NCI-H1105 (cell line): ENCODE data around the gene SPATA18.

ENCODE experiments used
- DNase-seq: peaks from one replicate; lab custom pipeline; 2025; lab: John Stamatoyannopoulos, UW

The SPATA18 gene, protein sequence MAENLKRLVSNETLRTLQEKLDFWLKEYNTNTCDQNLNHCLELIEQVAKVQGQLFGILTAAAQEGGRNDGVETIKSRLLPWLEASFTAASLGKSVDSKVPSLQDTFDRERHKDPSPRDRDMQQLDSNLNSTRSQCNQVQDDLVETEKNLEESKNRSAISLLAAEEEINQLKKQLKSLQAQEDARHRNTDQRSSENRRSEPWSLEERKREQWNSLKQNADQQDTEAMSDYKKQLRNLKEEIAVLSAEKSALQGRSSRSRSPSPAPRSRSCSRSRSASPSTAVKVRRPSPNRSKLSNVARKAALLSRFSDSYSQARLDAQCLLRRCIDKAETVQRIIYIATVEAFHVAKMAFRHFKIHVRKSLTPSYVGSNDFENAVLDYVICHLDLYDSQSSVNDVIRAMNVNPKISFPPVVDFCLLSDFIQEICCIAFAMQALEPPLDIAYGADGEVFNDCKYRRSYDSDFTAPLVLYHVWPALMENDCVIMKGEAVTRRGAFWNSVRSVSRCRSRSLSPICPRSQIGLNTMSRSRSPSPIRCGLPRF

DNA sequence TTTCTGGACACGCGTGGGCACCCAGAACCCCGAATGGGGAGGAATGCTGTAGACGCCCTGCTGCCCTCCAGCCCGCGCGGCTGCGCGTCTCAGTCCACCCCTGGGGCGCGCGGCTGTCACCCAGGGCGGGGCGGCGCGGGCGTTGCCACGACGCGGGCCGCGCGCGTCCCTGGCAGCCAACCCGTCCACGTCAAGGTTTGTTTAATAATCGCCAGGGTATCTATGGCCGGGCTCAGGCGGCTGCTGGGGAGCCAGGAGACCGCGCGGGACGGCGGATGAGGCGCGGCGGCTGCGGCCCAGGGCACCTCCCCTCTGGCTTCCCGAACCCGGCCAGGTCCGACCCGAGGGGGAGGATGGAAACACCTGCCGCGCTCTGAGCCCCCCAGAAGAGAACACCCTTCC, at the start of gene SPATA18:
TSS of gene SPATA18 (plus strand) at position 92 of the 402 bp plus-strand sequence. CDS start 401 bp downstream, outside the sequence.
- DNase-seq, result no peak

DNA sequence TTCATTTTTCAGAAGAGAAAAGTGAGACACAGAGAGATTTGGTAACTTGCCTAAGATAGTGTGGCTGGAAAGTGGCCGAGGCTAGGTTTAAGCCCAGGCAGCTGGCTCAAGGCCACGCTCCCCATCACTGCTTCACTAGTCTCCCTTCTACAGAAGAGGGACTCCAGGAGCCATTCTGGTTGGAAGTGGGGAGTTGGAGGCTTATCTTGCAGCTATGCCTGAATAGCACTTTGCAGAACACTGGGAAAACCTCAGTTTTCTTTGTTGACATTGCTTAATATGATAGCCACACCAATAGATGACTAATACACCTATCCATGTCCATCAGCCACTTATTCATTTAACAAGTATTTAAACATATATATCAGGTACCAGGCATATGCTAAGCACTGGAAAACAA, 49.5 kb upstream of the SPATA18 start:
- no peak for DNase-seq

DNA sequence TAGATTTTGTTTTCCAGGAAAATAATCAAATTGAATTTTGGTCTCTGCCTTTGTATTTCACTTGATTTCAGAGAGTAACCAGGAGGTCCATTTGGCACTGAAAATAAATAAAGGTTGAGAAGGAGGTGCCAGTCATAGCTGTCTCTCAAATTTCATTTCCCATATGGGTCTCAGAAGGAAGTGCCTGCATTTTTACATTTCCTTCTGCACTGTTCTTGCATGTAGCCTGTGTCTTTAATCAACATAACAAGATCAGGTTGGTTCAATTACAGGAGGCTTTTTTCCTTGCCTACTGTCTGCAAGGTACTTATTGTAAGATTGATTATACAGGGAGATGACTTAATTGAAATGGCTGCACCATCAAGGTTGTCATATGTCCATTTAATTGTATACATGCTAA, 46.7 kb upstream of the SPATA18 start:
- no peak for DNase-seq

DNA sequence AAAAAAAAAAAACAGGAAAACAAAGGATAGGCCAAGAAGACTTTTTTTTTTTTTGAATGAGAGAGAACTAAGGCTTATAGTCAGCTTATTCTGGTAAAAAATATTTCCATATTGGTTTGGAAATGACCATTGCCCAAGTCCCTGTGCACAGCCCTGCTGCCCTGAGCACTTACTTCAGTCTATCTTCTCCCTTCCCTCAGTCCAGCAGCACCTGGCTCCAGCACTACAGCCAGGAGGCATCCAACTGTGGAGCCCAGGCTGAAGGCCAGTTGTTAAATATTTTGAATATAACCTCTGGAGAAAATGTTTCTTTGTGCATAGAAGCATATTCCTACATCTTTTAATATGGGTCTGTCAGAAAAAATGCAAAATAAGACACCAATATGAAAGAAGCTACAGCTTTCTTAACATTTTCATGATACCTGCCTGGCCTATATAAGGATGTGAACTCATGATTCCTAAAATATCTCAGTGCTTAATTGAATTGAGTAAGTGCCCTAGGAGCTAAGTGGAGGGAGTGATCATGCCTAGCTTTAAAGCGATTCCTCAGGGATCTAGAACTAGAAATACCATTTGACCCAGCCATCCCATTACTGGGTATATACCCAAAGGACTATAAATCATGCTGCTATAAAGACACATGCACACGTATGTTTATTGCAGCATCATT, 45.4 kb upstream of the SPATA18 start:
- no peak for DNase-seq

DNA sequence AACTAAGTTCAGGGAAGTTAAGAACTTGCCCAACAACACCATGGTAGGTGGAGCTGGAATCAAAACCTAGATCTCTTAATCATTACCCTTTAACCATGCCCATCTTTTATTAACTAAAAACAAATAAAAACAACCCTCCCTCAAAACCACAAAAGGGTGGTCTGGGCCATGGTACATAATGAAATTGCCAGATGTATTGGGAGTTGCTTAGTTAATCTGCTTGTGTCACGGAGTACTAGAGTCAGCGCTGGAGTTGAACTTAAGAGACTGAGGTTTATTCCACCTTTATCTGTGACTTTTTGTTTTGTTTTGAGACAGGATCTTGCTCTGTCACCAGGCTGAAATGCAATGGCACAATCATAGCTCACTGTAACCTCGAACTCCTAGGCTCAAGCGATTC, 44.2 kb upstream of the SPATA18 start:
- DNase-seq, result no peak

DNA sequence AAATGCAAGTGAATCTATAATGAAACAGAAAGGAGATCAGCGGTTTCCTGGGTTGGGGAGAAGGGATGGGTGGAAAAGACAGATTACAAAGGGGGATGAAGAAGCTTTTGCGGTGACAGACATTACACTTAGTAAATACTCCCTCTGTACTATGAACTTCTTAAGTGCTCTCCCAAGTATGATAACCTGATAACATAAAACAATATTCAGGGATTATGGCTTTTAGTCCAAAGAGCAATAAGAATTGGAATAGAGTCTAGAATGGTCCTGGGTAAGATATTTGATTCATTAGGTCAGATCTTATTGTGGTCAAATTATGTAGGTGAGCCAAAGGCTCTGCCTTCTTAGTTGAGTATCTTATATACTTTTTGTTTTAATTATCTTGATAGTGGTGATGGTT, 40.1 kb upstream of the SPATA18 start:
- no peak for DNase-seq

DNA sequence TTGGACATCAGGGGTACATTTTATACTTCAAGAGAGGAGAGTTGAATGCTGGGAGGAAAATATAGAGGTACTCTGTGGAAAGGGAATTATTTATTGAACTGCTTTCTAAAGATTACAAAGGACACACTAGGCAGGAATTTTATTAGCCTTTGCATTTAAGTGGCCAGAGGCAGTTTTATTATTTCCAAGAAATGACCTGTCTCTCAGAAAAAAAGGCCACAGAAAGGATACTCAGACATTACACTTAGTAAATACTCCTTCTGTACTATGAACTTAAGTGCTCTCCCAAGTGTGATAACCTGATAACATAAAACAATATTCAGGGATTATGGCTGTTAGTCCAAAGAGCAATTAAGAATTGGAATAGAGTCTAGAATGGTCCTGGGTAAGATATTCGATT, 38.5 kb upstream of the SPATA18 start:
- DNase-seq, result no peak

DNA sequence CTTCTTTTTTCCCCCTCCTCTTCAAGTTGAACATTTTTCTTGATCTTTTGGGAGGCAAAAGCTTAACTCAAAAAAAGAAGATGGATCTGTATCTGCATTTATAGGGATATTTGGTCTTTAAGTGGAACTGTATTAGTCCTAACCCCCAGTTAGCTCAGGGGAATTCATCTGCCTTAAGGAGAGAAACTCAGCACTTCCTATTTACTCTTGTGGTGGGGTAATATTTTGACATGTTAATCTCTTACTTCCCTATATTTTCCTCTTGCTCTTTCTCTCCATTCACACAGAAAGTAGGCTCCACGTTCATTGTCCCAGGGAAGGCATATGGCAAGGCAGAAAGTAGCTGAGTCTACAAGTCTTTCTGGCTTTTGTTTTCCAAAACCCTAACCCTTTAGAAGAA, 36.2 kb upstream of the SPATA18 start:
- DNase-seq, result no peak

DNA sequence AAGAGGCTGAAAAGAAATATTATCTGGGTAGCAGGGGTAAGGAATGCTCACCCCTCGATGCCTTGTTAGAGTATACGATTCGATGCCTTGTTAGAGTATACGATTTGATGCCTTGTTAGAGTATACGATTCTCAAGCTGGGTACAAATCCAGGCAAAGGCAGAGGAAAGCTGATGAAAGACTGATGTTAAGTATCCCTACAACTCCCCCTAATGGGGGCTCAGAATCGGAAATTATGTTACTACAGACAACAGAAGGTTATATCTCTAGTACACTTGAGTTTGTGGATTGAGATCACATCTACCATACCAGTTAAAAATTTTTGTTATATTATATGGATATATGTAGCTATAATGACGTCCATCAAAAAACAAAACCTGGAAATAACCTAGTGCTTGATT, 35.7 kb upstream of the SPATA18 start:
- DNase-seq, result no peak

DNA sequence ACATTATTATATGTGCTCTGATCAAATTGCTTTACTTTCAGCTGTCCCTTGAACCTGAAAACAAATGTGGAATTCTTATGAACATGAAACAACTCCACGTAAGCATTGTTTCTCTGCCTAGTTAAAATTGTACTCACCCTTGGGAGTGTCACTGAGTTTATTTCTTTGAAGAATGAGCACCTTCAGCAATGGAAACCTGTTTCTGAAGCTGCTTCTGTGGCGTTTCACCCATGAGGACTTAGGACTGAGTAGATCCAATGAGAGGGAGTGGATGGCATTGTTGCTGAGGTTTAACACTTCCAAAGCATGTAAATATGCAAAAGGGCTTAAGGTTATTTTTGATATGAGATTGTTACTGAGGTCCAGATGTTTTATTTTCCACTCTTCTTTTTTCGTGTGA, 34.1 kb upstream of the SPATA18 start:
- no peak for DNase-seq

DNA sequence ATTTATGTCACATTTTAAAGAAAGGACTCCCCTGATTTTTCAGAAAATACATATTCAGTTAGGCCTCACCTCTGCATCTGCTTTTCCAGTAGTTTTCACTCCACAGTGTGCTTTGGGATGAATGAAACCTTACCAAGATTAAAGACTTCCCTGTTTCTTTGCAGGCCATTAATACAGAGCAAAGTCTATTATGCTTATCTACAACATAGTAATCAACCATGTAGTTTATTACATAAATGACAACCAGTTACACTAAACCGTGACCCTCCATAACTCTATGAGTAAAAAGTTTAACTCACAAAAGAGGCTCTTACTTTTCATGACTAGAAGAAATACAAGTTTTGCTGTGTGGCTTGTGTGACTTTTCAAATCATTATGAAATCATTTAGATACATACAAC, 33.3 kb upstream of the SPATA18 start:
- no peak for DNase-seq

DNA sequence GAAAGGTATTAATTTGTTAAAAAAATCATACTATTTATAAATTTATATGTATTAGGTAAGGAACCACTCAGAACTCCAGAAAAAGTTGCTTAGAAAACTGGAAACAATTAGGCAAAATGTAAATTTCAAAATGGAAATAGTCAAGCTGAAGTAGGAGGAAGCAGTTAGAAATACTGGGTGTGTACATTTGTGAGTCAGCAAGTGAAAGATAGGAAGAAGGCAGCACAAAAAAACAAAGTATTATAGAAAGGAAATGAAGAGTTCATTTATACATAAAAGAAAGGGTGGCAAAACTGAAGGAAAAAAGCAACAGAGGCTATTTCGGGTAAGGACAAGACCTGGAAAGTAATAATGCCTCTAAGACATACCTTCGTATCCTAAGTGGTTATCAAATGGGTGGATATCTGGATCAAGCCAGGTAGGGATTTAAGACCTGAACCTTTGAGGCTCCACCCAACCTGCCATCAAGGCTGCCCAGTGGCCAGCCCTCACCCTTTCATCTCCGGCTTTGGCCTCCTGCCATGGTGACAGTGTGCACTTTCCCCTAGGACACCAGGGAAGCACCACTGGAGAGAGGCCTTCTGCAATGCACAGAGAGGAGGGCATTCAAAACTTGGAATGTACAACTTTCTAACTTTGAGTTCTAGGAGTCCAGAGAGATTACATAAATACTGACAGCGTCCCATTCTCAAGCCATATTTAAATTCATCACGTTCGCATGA, 31.0 kb upstream of the SPATA18 start, which contains the start of gene LRRC66:
TSS of gene LRRC66 (minus strand) at position 428 of the 722 bp plus-strand sequence. CDS start 2,750 bp downstream, outside the sequence.
- DNase-seq, result no peak

DNA sequence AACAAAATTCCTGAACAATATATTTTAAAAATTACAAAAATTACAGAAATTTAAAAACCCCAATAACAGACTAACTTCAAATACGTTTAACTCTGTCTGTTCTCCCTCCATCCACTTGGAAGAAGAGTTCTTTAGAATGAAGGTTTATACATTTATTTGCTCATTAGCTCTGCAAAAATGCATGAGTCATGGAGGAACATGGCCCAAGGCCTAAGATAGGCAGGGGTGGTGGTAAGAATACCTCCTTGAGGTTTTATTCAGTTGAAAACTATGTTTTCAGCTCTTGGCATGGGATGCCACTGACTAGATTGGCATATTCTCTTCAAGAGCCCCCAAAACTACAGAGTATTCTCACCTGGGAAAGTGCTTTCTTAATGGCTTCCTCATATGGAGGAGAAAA, 22.1 kb upstream of the SPATA18 start:
- no peak for DNase-seq

DNA sequence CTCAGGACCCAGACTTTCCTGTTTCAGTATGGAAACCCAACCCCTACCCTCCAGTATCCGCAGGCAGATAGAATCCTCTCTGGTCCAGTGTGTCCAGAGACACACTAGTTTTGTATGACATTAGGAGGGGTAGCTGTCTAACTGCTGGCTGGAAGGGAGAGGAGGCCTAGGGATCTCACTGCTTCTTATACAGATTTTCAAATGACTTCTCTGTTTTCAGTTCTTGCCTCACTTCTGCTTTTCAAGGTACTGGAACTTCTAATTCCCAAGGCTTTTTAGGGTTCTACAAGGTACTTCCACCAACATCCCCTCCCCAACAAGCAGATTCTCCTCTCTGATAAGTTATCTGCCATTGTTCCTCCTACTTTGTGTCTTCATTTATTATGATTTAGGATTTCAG, 19.1 kb upstream of the SPATA18 start:
- no peak for DNase-seq

DNA sequence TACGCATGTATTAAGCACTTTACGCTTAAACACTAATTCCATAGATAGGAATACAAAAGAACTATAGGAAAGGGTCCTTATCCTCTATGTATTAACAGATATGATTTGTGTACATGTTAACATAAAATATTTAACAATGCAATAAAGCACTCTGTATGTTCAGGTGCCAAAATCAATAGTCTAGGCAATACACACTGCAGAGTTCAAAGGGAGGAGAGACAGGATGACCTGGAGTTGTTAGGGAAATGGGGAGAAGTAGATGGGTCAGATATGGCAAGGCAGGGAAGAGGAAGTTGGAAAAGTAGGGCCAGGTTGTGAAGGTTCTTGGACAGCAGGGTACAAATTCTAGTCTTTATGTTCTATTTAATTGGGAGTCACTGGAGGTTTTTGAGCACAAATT, 15.9 kb upstream of the SPATA18 start:
- no peak for DNase-seq

DNA sequence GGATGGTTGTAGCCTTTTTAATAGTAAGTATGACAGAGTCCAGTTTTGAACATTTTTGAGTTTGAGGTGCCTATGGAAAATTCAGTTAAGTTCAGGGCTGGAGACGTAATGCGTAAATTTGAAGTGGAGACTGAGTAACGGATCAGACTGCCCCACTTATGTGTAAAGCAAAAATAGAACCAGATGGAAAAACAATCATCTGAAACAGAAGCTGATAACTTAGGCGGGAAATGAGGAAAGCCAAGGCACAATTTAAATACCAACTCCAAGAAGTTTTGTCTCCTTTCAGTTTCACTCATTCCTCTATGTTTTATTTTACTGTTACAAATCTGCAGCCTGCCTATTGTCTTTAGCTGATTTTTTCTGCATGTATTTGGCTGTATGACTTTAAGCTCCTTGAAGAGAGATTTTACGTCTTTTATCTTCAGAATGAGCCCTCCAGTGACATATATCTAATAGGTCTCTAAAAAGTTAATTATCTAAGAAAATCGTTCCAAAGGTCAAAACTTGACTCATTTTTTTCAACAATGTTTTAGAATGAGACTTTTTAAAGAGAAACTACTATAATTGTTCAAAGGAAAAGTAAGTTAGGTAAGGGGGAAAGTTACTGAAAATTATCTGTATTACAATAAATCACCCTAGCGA, 14.1 kb upstream of the SPATA18 start:
- no peak for DNase-seq

DNA sequence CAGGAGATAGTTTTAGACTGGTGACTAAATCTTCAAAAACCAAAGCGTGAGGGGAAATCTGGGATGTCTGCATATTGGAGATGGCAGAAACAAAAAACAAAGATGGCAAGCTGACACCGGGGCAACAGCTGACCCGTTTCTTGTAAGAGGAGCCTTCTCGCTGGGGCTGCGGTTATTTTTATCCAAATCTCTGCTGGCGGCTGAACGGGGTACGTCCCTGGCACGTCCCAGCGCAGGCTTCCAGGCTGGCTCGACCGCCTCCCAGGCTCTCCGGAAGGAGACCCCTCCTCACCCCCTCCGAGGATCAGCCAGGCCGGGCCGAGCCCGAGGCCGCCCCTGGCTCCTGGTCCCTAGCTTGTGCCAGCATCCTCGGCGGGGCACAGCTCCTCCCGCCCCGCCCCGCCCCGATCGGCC, 13.4 kb upstream of the SPATA18 start:
- DNase-seq, result peak; percentile 28

DNA sequence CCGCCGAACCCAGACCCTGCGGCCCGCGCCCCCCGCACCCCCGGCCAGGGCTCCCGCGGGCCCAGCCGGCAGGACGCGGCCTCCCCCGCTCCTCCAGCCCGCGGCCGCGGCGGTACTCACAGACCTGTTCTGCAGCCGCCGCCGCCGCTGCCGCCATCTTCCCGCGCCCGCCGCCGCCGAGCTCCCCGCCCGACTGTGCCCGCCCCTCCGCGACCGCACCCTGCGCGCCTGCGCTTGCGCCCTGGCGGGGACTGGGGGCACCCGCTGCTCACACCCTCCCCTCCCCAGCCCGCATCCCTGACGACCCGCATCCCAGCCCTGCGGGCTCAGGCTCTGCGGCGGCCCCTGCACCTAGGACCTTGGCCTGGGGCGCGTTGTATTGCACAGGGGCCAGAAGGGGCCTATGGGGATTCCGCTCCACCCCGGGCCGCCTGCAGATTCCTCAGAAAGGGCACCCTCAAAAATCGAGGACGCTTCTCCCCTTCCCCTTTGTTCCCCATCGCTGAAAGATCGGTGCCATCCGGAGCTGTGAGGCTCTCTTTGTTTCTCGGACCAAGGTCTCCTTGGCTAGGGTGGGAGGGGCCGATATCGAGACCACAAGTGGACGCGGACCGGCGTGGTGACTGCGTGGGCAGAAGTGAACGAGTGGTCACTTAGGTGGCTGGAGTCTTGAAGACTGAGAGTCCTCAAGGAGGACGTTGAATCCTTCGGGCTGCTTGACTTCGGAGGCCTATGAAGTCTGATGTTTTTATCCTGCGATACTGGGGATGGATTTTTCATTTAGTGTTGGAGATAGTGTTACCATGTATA, 12.8 kb upstream of the SPATA18 start, which contains the start of gene SGCB:
TSS of gene SGCB (minus strand) at position 197 of the 810 bp plus-strand sequence. CDS start at position 157, 40 bp downstream.
- peak; percentile 36 for DNase-seq

DNA sequence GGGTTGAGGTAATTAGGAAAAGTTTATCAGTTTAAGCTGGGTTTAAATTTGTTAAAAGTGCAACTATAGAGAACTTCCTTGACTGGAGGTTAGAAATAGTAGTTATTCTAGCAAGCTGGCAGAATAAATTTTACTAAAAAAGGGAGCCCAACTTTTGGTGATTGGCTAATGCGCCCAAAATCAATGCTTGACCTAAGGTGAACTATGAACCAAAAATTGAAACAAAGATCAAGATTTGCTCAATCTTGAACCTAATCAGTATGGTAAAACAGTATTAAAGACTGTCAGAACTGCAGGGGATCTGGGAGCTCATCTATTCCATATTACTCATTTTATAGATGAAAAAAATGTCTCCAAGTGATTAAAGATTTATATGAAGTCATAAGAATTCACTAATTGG, 6.1 kb upstream of the SPATA18 start:
- no peak for DNase-seq

DNA sequence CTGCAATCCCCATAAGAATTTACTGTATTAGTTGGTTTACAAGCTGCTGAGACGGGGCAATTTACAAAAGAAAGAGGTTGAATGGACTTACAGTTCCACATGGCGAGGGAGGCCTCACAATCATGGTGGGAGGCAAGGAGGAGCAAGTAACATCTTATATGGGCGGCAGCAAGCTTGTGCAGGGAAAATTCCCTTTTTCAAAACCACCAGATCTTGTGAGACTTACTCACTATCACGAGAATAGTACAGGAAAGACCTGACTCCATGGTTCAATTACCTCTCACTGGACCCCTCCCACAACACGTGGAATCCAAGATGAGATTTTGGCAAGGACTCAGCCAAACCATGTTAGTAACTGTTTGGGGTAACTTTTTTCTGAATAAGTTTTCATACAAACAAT, 1.8 kb upstream of the SPATA18 start:
- no peak for DNase-seq
